GM12878 (cell line): ENCODE measurements around the gene RNF183. TPM values are rescaled to one million over a fixed set of nuclear protein-coding genes. Genes with fewer than 3 reads are reported as not detected.

Experiments used
- ATAC-seq: fragments of 200-7000 bp; cut with Tn5 transposase; 3 replicates; pipeline ENCODE4 v1.9.1; 2020; ENCODE audit warnings: mild to moderate bottlenecking, moderate library complexity
- BruUV-seq: library from RNA; stranded (reverse); fragments of 400-500 nt; replicated peaks from 2 replicates; lab custom pipeline; 2021; lab: Mats Ljungman, UMichigan
- CTCF ChIA-PET: fragments of 300-600 bp; sonication (Branson Sonifier 250); formaldehyde crosslinking; extraction: SDS; loops from one replicate; lab custom pipeline; 2021; ENCODE audit warnings: inconsistent platforms; lab: Yijun Ruan, JAX
- POLR2A ChIA-PET: fragments of 350-600 bp; formaldehyde crosslinking; extraction: SDS; loops from one replicate; lab custom pipeline; 2021; ENCODE audit warnings: inconsistent platforms; lab: Charles Lee
- RAD21 ChIA-PET: fragments of 300-600 bp; sonication (Branson Sonifier 250); formaldehyde crosslinking; loops from one replicate; lab custom pipeline; 2023; ENCODE audit warnings: antibody characterized with exemption; ENCODE audit not compliant: unreplicated experiment; lab: Charles Lee
- SMC1A ChIA-PET: fragments of 300-600 bp; sonication (Branson Sonifier 250); formaldehyde crosslinking; loops from one replicate; lab custom pipeline; 2023; ENCODE audit not compliant: unreplicated experiment, uncharacterized antibody; lab: Charles Lee
- DNase-seq: peaks from one replicate; pipeline ENCODE4 v3.0.0-alpha.2; 2011; ENCODE audit warnings: low read depth, low spot score
- FAIRE-seq: peaks from 3 replicates; lab custom pipeline; 2011; peaks lifted over from hg19 to GRCh38; lab: Jason Lieb, UNC
- H2AFZ ChIP-seq: 2 replicates; pipeline ENCODE4 v1.6.0; 2011; ENCODE audit warnings: low read depth, low read length, control low read depth; ENCODE audit not compliant: control insufficient read depth
- H3K27ac ChIP-seq: 2 replicates; pipeline ENCODE4 v1.5.1; 2011; ENCODE audit warnings: control low read depth; ENCODE audit not compliant: control insufficient read depth, insufficient read depth
- H3K27me3 ChIP-seq, 2 experiments: replicated peaks in 1 of 2; 2 replicates each; pipeline versions ENCODE4 v1.6.0 to v1.6.1; 2011; ENCODE audit warnings: low read length in 1 of 2; ENCODE audit not compliant: control insufficient read depth in 2 of 2, insufficient read depth in 2 of 2
- H3K36me3 ChIP-seq, 2 experiments: 2 replicates each; pipeline ENCODE4 v1.5.1; 2011; ENCODE audit warnings: low read length in 1 of 2; ENCODE audit not compliant: control insufficient read depth in 2 of 2, insufficient read depth in 2 of 2
- H3K4me1 ChIP-seq: 2 replicates; pipeline ENCODE4 v1.6.1; 2011; ENCODE audit warnings: mild to moderate bottlenecking, low read length, moderate library complexity, mixed read lengths; ENCODE audit not compliant: control insufficient read depth, insufficient read depth
- H3K4me2 ChIP-seq: 2 replicates; pipeline ENCODE4 v1.6.0; 2011; ENCODE audit warnings: control low read depth; ENCODE audit not compliant: control insufficient read depth, insufficient read depth
- H3K4me3 ChIP-seq: fragments of 200-600 bp; sonication (generic); 2 replicates; pipeline ENCODE4 v1.5.1; 2016
- H3K79me2 ChIP-seq: 2 replicates; pipeline ENCODE4 v1.6.0; 2011; ENCODE audit warnings: low read length; ENCODE audit not compliant: control insufficient read depth, insufficient read depth
- H3K9ac ChIP-seq: 2 replicates; pipeline ENCODE4 v1.8.0; 2011; ENCODE audit warnings: low read length, control low read depth, mixed read lengths; ENCODE audit not compliant: control insufficient read depth, insufficient read depth
- H3K9me3 ChIP-seq: replicated peaks from 3 replicates; pipeline ENCODE4 v1.5.1; 2011; ENCODE audit warnings: mild to moderate bottlenecking, low read length; ENCODE audit not compliant: control insufficient read depth, insufficient read depth
- H4K20me1 ChIP-seq: 2 replicates; pipeline ENCODE4 v1.6.0; 2011; ENCODE audit not compliant: control insufficient read depth, insufficient read depth
- FOXM1 ChIP-seq: IDR thresholded peaks from 2 replicates; pipeline ENCODE4 v1.6.1; 2012; ENCODE audit warnings: low read depth, mild to moderate bottlenecking, inconsistent platforms, low read length, moderate library complexity
- RBBP5 ChIP-seq: fragments of 200-600 bp; sonication (generic); conservative IDR thresholded peaks from 2 replicates; pipeline ENCODE4 v1.6.1; 2016
- SIN3A ChIP-seq: IDR thresholded peaks from 2 replicates; pipeline ENCODE4 v1.6.1; 2012; ENCODE audit warnings: low read depth, low read length, improper control_type of control experiment
- SIX5 ChIP-seq: IDR thresholded peaks from 2 replicates; pipeline ENCODE4 v1.6.1; 2011; ENCODE audit warnings: mild to moderate bottlenecking, low read depth, low read length, moderate library complexity; ENCODE audit not compliant: severe bottlenecking
- SPI1 ChIP-seq: IDR thresholded peaks from 2 replicates; pipeline ENCODE4 v1.6.1; 2011; ENCODE audit warnings: low read depth, mild to moderate bottlenecking, low read length, moderate library complexity, borderline replicate concordance; ENCODE audit not compliant: insufficient read depth
- SREBF2 ChIP-seq: IDR thresholded peaks from 2 replicates; pipeline ENCODE4 v1.6.1; 2012; ENCODE audit warnings: mild to moderate bottlenecking, low read length
- SUZ12 ChIP-seq: fragments of 200-600 bp; sonication (generic); IDR thresholded peaks from one replicate; pipeline ENCODE4 v1.6.1; 2018; ENCODE audit warnings: antibody characterized with exemption, mild to moderate bottlenecking; ENCODE audit not compliant: unreplicated experiment
- TCF12 ChIP-seq: IDR thresholded peaks from 2 replicates; pipeline ENCODE4 v1.6.1; 2011; ENCODE audit warnings: low read depth, mild to moderate bottlenecking, low read length
- YY1 ChIP-seq: IDR thresholded peaks from 2 replicates; pipeline ENCODE4 v1.6.1; 2011; ENCODE audit warnings: low read depth, mild to moderate bottlenecking, low read length
- WGBS: methylation state at CpG from one replicate; pipeline ENCODE4 v1.1.6; 2016; ENCODE audit warnings: low lambda C conversion rate; ENCODE audit not compliant: insufficient replicate concordance, insufficient coverage; ENCODE audit errors: missing lambda C conversion rate; 5-methylcytosine and 5-hydroxymethylcytosine counted together
- in situ Hi-C: fragments of 300-500 bp; cut with MboI; formaldehyde crosslinking; loops from 9 replicates; pipeline ENCODE4 v1.14.3; 2018; ENCODE audit warnings: mixed read lengths
- intact Hi-C: fragments of 100-400 bp; cut with micrococcal nuclease; formaldehyde crosslinking; loops from one replicate; pipeline ENCODE4 v1.14.2; 2022; ENCODE audit not compliant: unreplicated experiment
- polyA plus RNA-seq, 11 experiments: library from polyadenylated mRNA; depleted of rRNA in 4 of 11; unstranded in 6 of 11; stranded (reverse) in 5 of 11; fragments of >200 nt; fragmentation: Nextera tagmentation in 4 of 11; fragmentation: Illumina TruSeq in 1 of 11; extraction: Ambion mirVana in 4 of 11; extraction: Trizol in 1 of 11; gene quantifications; 1 replicate in 1 of 11; 2 replicates in 10 of 11; pipeline versions ENCODE4 v1.2.1 to v1.2.3, GENCODE V29; 2011 to 2016; ENCODE audit warnings: inconsistent platforms in 2 of 11, missing spikeins in 2 of 11, low read depth in 1 of 11
- total RNA-seq, 4 experiments: library from RNA; depleted of rRNA in 3 of 4; stranded (reverse); fragments of >200 nt in 3 of 4; fragmentation: Illumina TruSeq in 1 of 4; extraction: Trizol in 1 of 4; gene quantifications; 2 replicates each; pipeline versions ENCODE4 v1.2.1 to v1.2.3, GENCODE V29; 2013 to 2021
- TF ChIP-seq, protein P1 (sequence below): fragments of 450-650 bp; IDR thresholded peaks from 2 replicates; pipeline ENCODE4 v1.6.1; 2017; ENCODE audit warnings: low read depth, mild to moderate bottlenecking, moderate library complexity
- TF ChIP-seq, protein P2 (sequence below): fragments of 150-350 bp; IDR thresholded peaks from 2 replicates; pipeline ENCODE4 v1.6.1; 2016; ENCODE audit warnings: low read depth, low read length

Gene RNF183
- total and polyA plus RNA-seq, 10 of the 15 experiments (the other 5 are each of a cell fraction or from before 2014, with no cell fraction given): 0.03 to 0.26 (median 0.07) TPM; not detected in 6

DNA sequence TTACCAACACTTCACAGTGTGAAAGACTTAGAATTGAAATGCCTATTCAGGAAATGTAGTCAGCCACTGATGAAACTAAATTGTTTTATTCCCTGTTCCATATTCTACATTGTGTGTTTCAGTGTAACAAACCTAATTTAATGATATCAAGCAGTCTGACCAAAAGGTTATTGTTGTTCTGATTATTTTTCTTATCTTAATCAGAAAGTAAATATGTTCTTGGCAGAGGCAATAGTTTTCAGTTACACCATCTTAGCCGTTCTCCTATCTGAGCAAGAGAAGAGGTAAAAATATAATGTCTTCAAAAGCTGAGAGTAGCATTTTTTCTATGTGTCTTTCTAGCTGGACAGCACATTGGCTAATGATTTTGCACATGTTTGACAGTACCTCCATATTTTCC is 44.9 kb downstream of the RNF183 start:
- Histone ChIP-seq H4K20me1 (no peaks in the 10 kb centered on the region), H3K36me3 (peaks cover 2 to 20% of the 10 kb centered on the region in 2 experiments), H3K4me3 (no peak overlapping the region), H3K4me2 (no peak overlapping the region), H3K9me3 (no peaks in the 10 kb centered on the region), H3K4me1 (no peaks in the 10 kb centered on the region), H3K79me2 (no peaks in the 10 kb centered on the region), H3K9ac (no peak overlapping the region), H2AFZ (no peak overlapping the region), H3K27me3 (no peaks in the 10 kb centered on the region), H3K27ac (no peak overlapping the region)
- no TSS peak for BruUV-seq
- RAD21 ChIA-PET: no interaction called here
- intact Hi-C loops (no loop called here), in situ Hi-C loops (no loop called here)
- SMC1A ChIA-PET: no interaction called here
- DNase-seq (no peak), FAIRE-seq (no peak), ATAC-seq (no peak)
- no peak for TF ChIP-seq SREBF2
- no peak for TF ChIP-seq RBBP5
- no peak for TF ChIP-seq SPI1
- no peak for TF ChIP-seq YY1
- TF ChIP-seq, protein P1, sequence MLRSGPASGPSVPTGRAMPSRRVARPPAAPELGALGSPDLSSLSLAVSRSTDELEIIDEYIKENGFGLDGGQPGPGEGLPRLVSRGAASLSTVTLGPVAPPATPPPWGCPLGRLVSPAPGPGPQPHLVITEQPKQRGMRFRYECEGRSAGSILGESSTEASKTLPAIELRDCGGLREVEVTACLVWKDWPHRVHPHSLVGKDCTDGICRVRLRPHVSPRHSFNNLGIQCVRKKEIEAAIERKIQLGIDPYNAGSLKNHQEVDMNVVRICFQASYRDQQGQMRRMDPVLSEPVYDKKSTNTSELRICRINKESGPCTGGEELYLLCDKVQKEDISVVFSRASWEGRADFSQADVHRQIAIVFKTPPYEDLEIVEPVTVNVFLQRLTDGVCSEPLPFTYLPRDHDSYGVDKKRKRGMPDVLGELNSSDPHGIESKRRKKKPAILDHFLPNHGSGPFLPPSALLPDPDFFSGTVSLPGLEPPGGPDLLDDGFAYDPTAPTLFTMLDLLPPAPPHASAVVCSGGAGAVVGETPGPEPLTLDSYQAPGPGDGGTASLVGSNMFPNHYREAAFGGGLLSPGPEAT: no peak
- no peak for TF ChIP-seq SIN3A
- no peak for TF ChIP-seq SIX5
- TF ChIP-seq, protein P2, sequence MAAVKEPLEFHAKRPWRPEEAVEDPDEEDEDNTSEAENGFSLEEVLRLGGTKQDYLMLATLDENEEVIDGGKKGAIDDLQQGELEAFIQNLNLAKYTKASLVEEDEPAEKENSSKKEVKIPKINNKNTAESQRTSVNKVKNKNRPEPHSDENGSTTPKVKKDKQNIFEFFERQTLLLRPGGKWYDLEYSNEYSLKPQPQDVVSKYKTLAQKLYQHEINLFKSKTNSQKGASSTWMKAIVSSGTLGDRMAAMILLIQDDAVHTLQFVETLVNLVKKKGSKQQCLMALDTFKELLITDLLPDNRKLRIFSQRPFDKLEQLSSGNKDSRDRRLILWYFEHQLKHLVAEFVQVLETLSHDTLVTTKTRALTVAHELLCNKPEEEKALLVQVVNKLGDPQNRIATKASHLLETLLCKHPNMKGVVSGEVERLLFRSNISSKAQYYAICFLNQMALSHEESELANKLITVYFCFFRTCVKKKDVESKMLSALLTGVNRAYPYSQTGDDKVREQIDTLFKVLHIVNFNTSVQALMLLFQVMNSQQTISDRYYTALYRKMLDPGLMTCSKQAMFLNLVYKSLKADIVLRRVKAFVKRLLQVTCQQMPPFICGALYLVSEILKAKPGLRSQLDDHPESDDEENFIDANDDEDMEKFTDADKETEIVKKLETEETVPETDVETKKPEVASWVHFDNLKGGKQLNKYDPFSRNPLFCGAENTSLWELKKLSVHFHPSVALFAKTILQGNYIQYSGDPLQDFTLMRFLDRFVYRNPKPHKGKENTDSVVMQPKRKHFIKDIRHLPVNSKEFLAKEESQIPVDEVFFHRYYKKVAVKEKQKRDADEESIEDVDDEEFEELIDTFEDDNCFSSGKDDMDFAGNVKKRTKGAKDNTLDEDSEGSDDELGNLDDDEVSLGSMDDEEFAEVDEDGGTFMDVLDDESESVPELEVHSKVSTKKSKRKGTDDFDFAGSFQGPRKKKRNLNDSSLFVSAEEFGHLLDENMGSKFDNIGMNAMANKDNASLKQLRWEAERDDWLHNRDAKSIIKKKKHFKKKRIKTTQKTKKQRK: no peak
- TF ChIP-seq SUZ12: no peak
- TF ChIP-seq TCF12: no peak
- no peak for TF ChIP-seq FOXM1
- WGBS: 94% methylated on average over 1 of the region's 1 CpG
- POLR2A ChIA-PET: interaction anchor here (0.5 kb wide), 1 partner anchor 29 kb away, joined by 3 read pairs; no protein-coding TSS in a partner anchor
- CTCF ChIA-PET: no interaction called here
